IMR-90 (cell line): ENCODE measurements around the gene RPS15. TPM values are rescaled to one million over a fixed set of nuclear protein-coding genes. Genes with fewer than 3 reads are reported as not detected.
A peak's percentile ranks its signal among the peaks of the same experiment; 100 is the strongest.

Experiments used
- ATAC-seq: fragments of 200-7000 bp; cut with Tn5 transposase; 2 replicates; pipeline ENCODE4 v1.9.1; 2020; ENCODE audit warnings: low read depth, mild to moderate bottlenecking, moderate library complexity
- BruUV-seq: library from RNA; stranded (reverse); fragments of 400-500 nt; replicated peaks from 2 replicates; lab custom pipeline; 2021; lab: Mats Ljungman, UMichigan
- CTCF ChIA-PET: fragments of 300-600 bp; formaldehyde crosslinking; extraction: SDS; loops from one replicate; lab custom pipeline; 2021; ENCODE audit warnings: antibody characterized with exemption; lab: Yijun Ruan, JAX
- POLR2A ChIA-PET: fragments of 300-600 bp; sonication (Branson Sonifier 250); formaldehyde crosslinking; loops from one replicate; lab custom pipeline; 2022; ENCODE audit warnings: antibody characterized with exemption; ENCODE audit not compliant: unreplicated experiment; lab: Charles Lee
- DNase-seq: peaks from one replicate; pipeline ENCODE4 v3.0.0; 2013
- H2AFZ ChIP-seq: replicated peaks from 2 replicates; pipeline ENCODE3; 2013; ENCODE audit warnings: low read length, mild to moderate bottlenecking; ENCODE audit not compliant: poor library complexity
- H2AK5ac ChIP-seq: 2 replicates; pipeline ENCODE4 v1.6.1; 2013; ENCODE audit warnings: low read depth, low read length, inconsistent platforms
- H2AK9ac ChIP-seq: replicated peaks from 2 replicates; pipeline ENCODE3; 2013; ENCODE audit warnings: mild to moderate bottlenecking, low read depth, low read length, moderate library complexity; ENCODE audit not compliant: poor library complexity
- H2BK120ac ChIP-seq: 2 replicates; pipeline ENCODE4 v1.6.1; 2013; ENCODE audit warnings: low read depth, low read length, inconsistent platforms
- H2BK15ac ChIP-seq: 3 replicates; pipeline ENCODE4 v1.6.1; 2013; ENCODE audit warnings: low read depth, low read length, inconsistent platforms
- H2BK20ac ChIP-seq: 2 replicates; pipeline ENCODE4 v1.6.1; 2013; ENCODE audit warnings: low read depth, mild to moderate bottlenecking, inconsistent platforms, low read length, moderate library complexity
- H2BK5ac ChIP-seq: 2 replicates; pipeline ENCODE4 v1.6.1; 2013; ENCODE audit warnings: mild to moderate bottlenecking, low read depth, low read length, inconsistent platforms; ENCODE audit not compliant: poor library complexity, severe bottlenecking
- H3K14ac ChIP-seq: replicated peaks from 2 replicates; pipeline ENCODE4 v1.6.1; 2013; ENCODE audit warnings: low read depth, low read length, inconsistent platforms
- H3K18ac ChIP-seq: 2 replicates; pipeline ENCODE4 v1.6.1; 2013; ENCODE audit warnings: low read depth, low read length, control low read depth
- H3K23ac ChIP-seq: 2 replicates; pipeline ENCODE4 v1.6.1; 2013; ENCODE audit warnings: low read depth, low read length, inconsistent platforms
- H3K27ac ChIP-seq: 2 replicates; pipeline ENCODE4 v1.5.1; 2013; ENCODE audit warnings: mild to moderate bottlenecking, control low read depth, low read length; ENCODE audit not compliant: insufficient read depth
- H3K27me3 ChIP-seq: 2 replicates; pipeline ENCODE4 v1.6.1; 2013; ENCODE audit warnings: low read length; ENCODE audit not compliant: control insufficient read depth, insufficient read depth
- H3K36me3 ChIP-seq: 2 replicates; pipeline ENCODE4 v1.6.1; 2013; ENCODE audit warnings: low read length, mixed read lengths; ENCODE audit not compliant: control insufficient read depth, insufficient read depth
- H3K4ac ChIP-seq: 2 replicates; pipeline ENCODE4 v1.6.1; 2013; ENCODE audit warnings: low read depth, low read length, inconsistent platforms
- H3K4me1 ChIP-seq: 2 replicates; pipeline ENCODE4 v1.6.1; 2013; ENCODE audit warnings: low read length, mixed read lengths; ENCODE audit not compliant: control insufficient read depth, insufficient read depth
- H3K4me2 ChIP-seq: 2 replicates; pipeline ENCODE4 v1.6.1; 2013; ENCODE audit warnings: low read depth, mild to moderate bottlenecking, control low read depth, low read length, moderate library complexity
- H3K4me3 ChIP-seq: 2 replicates; pipeline ENCODE4 v1.5.1; 2013; ENCODE audit warnings: low read depth, mild to moderate bottlenecking, control low read depth, low read length, moderate library complexity; ENCODE audit not compliant: insufficient read depth
- H3K56ac ChIP-seq: 2 replicates; pipeline ENCODE4 v1.6.1; 2013; ENCODE audit warnings: low read length, inconsistent platforms; ENCODE audit not compliant: insufficient read depth; ENCODE audit errors: extremely low read depth
- H3K79me1 ChIP-seq, 2 experiments: 2 replicates each; pipeline ENCODE4 v1.6.1; 2013; ENCODE audit warnings: low read length in 2 of 2, inconsistent platforms in 1 of 2, low read depth in 1 of 2
- H3K9ac ChIP-seq: 2 replicates; pipeline ENCODE4 v1.6.1; 2013; ENCODE audit warnings: low read depth, low read length, control low read depth
- H3K9me1 ChIP-seq: 2 replicates; pipeline ENCODE4 v1.6.1; 2013; ENCODE audit warnings: low read length, inconsistent platforms; ENCODE audit not compliant: insufficient read depth
- H3K9me3 ChIP-seq: 2 replicates; pipeline ENCODE4 v1.6.1; 2013; ENCODE audit warnings: low read length; ENCODE audit not compliant: control insufficient read depth, insufficient read depth
- H4K20me1 ChIP-seq: 2 replicates; pipeline ENCODE4 v1.6.1; 2013; ENCODE audit warnings: low read length, inconsistent platforms; ENCODE audit not compliant: insufficient read depth
- H4K5ac ChIP-seq: 2 replicates; pipeline ENCODE4 v1.6.1; 2013; ENCODE audit warnings: mild to moderate bottlenecking, low read depth, low read length, control low read depth
- H4K8ac ChIP-seq, 2 experiments: 2 replicates each; pipeline ENCODE4 v1.6.1; 2013; ENCODE audit warnings: low read depth in 2 of 2, low read length in 2 of 2, control low read depth in 1 of 2, inconsistent platforms in 1 of 2
- H4K91ac ChIP-seq: 2 replicates; pipeline ENCODE4 v1.6.1; 2013; ENCODE audit warnings: low read depth, low read length, inconsistent platforms; ENCODE audit not compliant: insufficient read depth
- MAZ ChIP-seq: IDR thresholded peaks from 2 replicates; pipeline ENCODE4 v1.6.1; 2012; ENCODE audit warnings: low read depth, mild to moderate bottlenecking, low read length, improper control_type of control experiment, moderate library complexity, borderline replicate concordance
- NFE2L2 ChIP-seq: fragments of 150-350 bp; IDR thresholded peaks from 2 replicates; pipeline ENCODE4 v1.6.1; 2016; ENCODE audit warnings: low read depth, mild to moderate bottlenecking, low read length
- RAD21 ChIP-seq: IDR thresholded peaks from 2 replicates; pipeline ENCODE4 v1.6.1; 2012; ENCODE audit warnings: low read length, improper control_type of control experiment
- RCOR1 ChIP-seq: IDR thresholded peaks from 2 replicates; pipeline ENCODE4 v1.6.1; 2012; ENCODE audit warnings: mild to moderate bottlenecking, low read length, improper control_type of control experiment; ENCODE audit not compliant: insufficient replicate concordance
- WGBS, 2 experiments: methylation state at CpG; one replicate each; pipeline versions ENCODE4 v1.1.5 to v1.1.7; 2013; ENCODE audit warnings: missing lambda C conversion rate in 2 of 2; ENCODE audit not compliant: insufficient read length in 1 of 2; ENCODE audit errors: extremely low coverage in 2 of 2; 5-methylcytosine and 5-hydroxymethylcytosine counted together
- dilution Hi-C: fragments of 300-500 bp; cut with HindIII; formaldehyde crosslinking; loops from one replicate; pipeline ENCODE4 v1.14.3; 2018; ENCODE audit warnings: low sequenced_read_pairs; ENCODE audit not compliant: unreplicated experiment
- in situ Hi-C: fragments of 300-500 bp; cut with MboI; formaldehyde crosslinking; loops from 3 replicates; pipeline ENCODE4 v1.14.3; 2019; ENCODE audit warnings: low sequenced_read_pairs, inconsistent platforms, mixed read lengths
- intact Hi-C: fragments of 100-400 bp; cut with micrococcal nuclease; formaldehyde crosslinking; loops from 2 replicates; pipeline ENCODE4 v1.10.0; 2022
- polyA plus RNA-seq, 3 experiments: library from polyadenylated mRNA; depleted of rRNA; stranded (reverse); fragments of >200 nt; gene quantifications; 2 replicates each; pipeline ENCODE4 v1.2.3, GENCODE V29; 2012; ENCODE audit warnings: low replicate concordance in 1 of 3
- total RNA-seq: library from RNA; depleted of rRNA; stranded (reverse); fragments of >200 nt; gene quantifications from 2 replicates; pipeline ENCODE4 v1.2.3, GENCODE V29; 2012
- TF ChIP-seq, protein P1 (sequence below): fragments of 150-350 bp; IDR thresholded peaks from 2 replicates; pipeline ENCODE4 v1.6.1; 2017; ENCODE audit warnings: mild to moderate bottlenecking, antibody characterized with exemption, low read length, low read depth
- TF ChIP-seq, protein P2 (sequence below): fragments of 150-350 bp; IDR thresholded peaks from 2 replicates; pipeline ENCODE4 v1.6.1; 2016; ENCODE audit warnings: low read depth, mild to moderate bottlenecking, low read length, moderate library complexity, borderline replicate concordance

Gene RPS15
- total and polyA plus RNA-seq, 2 of the 4 experiments (the other 2 are of a cell fraction): 1,179 to 1,855 TPM

DNA sequence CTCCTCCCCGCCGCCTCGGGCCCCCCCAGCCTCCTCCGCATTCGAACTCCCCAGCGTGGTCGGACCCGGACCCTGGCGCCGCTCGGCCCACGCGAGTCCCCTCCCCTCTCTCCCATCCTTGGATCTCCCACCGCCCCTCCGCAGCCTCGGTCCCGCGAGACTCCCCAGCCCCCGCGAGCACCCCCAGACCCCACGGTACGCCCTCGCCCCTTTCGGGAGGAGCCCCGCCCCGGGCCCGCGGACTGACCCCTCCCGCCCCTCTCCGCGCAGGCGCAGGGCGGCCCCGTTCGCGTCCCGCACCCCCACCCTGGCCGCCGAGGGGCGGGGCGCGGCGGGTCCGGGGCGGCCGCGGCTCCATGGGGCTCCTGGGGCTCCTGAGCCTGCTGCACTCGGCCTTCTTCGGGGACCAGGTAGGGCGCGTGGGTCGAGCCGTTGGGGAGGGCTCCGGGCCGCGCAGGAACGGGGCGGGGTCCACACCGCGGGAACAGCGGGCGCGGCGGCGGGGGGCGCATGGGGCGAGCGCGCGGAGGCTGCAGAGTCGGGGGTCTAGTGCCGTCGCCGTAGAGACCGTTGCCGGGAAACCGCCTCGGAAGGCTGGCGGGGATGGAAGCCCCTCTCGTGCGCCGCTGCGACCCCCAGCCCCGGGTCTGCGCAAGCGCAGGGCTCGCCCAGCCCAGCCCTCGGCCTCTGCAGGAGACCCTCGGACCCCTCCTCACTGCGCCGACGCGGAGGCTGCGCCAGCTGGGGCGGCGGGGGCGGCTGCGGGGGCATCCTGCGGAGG, 7.9 kb downstream of the RPS15 start:
- BruUV-seq: no TSS peak
- Histone ChIP-seq H2BK120ac (no peak overlapping the region), H4K20me1 (peaks cover 53% of the 10 kb centered on the region), H3K23ac (no peak overlapping the region), H3K18ac (no peak overlapping the region), H4K91ac (no peak overlapping the region), H3K9me3 (no peaks in the 10 kb centered on the region), H3K27ac (no peak overlapping the region), H3K79me1 (peaks cover 11 to 19% of the 10 kb centered on the region in 2 experiments; a peak in 3 of 4 replicates), H2BK20ac (no peak overlapping the region), H2AK5ac (no peak overlapping the region), H2AFZ (peak overlapping the region; percentile 85), H3K56ac (no peak overlapping the region), H4K5ac (no peak overlapping the region), H2BK5ac (no peak overlapping the region), H3K4me1 (peaks cover 5% of the 10 kb centered on the region; the same call in 1 of the 2 replicates), H3K4me2 (peak overlapping the region; percentile 65; the same call in 1 of the 2 replicates), H3K9me1 (no peaks in the 10 kb centered on the region), H3K9ac (0 out of 2 replicates have a peak overlapping the region, but pooled peaks have one; percentile 29), H3K14ac (no peak overlapping the region), H2AK9ac (peak overlapping the region; percentile 65), H4K8ac (no peak overlapping the region; a peak in 1 of 4 replicates), H2BK15ac (no peak overlapping the region), H3K36me3 (peaks cover 15% of the 10 kb centered on the region), H3K27me3 (peaks cover 42% of the 10 kb centered on the region), H3K4me3 (peak overlapping the region; percentile 47), H3K4ac (no peak overlapping the region)
- dilution Hi-C loops: no loop called here
- in situ Hi-C loops: no loop called here
- CTCF ChIA-PET: no interaction called here
- 2% methylated on average over 47 of the region's 99 CpGs; no CpG with 5 or more reads in 1 of the 2 experiments for WGBS, 2 experiments
- ATAC-seq: peak; percentile 52
- DNase-seq: no peak
- POLR2A ChIA-PET: no interaction called here
- intact Hi-C loops: no loop called here
- TF ChIP-seq RCOR1: no peak
- TF ChIP-seq RAD21: no peak
- TF ChIP-seq, protein P1, sequence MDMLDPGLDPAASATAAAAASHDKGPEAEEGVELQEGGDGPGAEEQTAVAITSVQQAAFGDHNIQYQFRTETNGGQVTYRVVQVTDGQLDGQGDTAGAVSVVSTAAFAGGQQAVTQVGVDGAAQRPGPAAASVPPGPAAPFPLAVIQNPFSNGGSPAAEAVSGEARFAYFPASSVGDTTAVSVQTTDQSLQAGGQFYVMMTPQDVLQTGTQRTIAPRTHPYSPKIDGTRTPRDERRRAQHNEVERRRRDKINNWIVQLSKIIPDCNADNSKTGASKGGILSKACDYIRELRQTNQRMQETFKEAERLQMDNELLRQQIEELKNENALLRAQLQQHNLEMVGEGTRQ: no peak
- TF ChIP-seq MAZ: peak; percentile 83; the same call in 1 of the 2 replicates
- TF ChIP-seq, protein P2, sequence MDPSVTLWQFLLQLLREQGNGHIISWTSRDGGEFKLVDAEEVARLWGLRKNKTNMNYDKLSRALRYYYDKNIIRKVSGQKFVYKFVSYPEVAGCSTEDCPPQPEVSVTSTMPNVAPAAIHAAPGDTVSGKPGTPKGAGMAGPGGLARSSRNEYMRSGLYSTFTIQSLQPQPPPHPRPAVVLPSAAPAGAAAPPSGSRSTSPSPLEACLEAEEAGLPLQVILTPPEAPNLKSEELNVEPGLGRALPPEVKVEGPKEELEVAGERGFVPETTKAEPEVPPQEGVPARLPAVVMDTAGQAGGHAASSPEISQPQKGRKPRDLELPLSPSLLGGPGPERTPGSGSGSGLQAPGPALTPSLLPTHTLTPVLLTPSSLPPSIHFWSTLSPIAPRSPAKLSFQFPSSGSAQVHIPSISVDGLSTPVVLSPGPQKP: no peak
- no peak for TF ChIP-seq NFE2L2
